SK-N-SH treated with all-trans-retinoic acid at 6 μM for 48 hours (cell line): ENCODE data around the gene PFKP.

Experiments used
- ARNTL ChIP-seq: fragments of 450-650 bp; formaldehyde crosslinking; IDR thresholded peaks from 2 replicates; pipeline ENCODE4 v1.5.0; 2020; ENCODE audit warnings: low read depth, mild to moderate bottlenecking, moderate library complexity, borderline replicate concordance
- GLIS3 ChIP-seq: fragments of 250-450 bp; sonication (Bioruptor Pico); IDR thresholded peaks from 2 replicates; pipeline ENCODE4 v1.5.0; 2020; ENCODE audit warnings: mild to moderate bottlenecking, moderate library complexity
- TCF4 ChIP-seq: fragments of 250-450 bp; sonication (Bioruptor Pico); IDR thresholded peaks from 2 replicates; pipeline ENCODE4 v1.8.0; 2021; ENCODE audit warnings: mild to moderate bottlenecking, moderate library complexity, borderline replicate concordance
- TOX ChIP-seq: fragments of 250-450 bp; sonication (Bioruptor Pico); IDR thresholded peaks from 2 replicates; pipeline ENCODE4 v1.8.0; 2021; ENCODE audit warnings: mild to moderate bottlenecking, moderate library complexity, borderline replicate concordance
- ZNF565 ChIP-seq: fragments of 450-650 bp; formaldehyde crosslinking; conservative IDR thresholded peaks from 2 replicates; pipeline ENCODE4 v1.5.0; 2020; ENCODE audit warnings: low read depth, mild to moderate bottlenecking, moderate library complexity

DNA sequence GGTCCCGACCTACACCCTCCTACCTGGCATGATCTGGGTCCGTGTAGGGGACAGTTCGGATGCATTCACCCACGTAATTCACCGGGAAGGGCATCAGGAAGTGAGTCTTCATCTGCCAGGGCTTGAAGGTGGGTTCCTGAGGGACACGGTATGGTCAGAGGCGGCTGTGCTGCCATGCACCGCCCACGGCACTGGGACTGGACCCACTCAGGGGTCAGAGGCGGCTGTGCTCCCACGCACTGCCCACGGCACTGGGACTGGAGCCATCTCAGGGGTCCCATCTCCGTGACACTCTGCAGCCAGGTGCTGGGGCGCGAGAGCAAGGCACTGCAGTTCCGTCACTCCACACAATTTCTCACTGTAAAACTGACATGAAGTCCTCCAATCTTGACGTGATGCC is 76.0 kb downstream of the PFKP start:
- TF ChIP-seq TOX (CRISPR knock-in tag) (no peak), ARNTL (CRISPR knock-in tag) (no peak), TCF4 (CRISPR knock-in tag) (no peak), GLIS3 (CRISPR knock-in tag) (no peak), ZNF565 (CRISPR knock-in tag) (no peak)
